Stimulated activated CD4-positive, alpha-beta T cell treated with anti-CD3 and anti-CD28 coated beads, Interleukin-4, amount 100 ng/mL, for 24 hours (primary cell): ENCODE data around the gene MTAP.
A peak's percentile ranks its signal among the peaks of the same experiment; 100 is the strongest.
"Not testable (repeated sequence)": the region's sequence is repeated elsewhere in the genome, so short reads cannot be mapped to it uniquely, and the experiment has no call there.

ENCODE experiments used
- DNase-seq: peaks from one replicate; pipeline ENCODE4 v3.0.0-alpha.2; 2020

MTAP gene

GRCh38 chr9:21931428-21931827 is 129.0 kb downstream of the MTAP start:
- DNase-seq: no peak

- DNase-seq: no peak
Measured at GRCh38 chr9:21933281-21933680, 130.8 kb downstream of the MTAP start.

GRCh38 chr9:21933865-21934264 is 131.4 kb downstream of the MTAP start:
- DNase-seq: no peak

- no peak for DNase-seq
Measured at GRCh38 chr9:21935631-21936030, 133.2 kb downstream of the MTAP start.

GRCh38 chr9:21936161-21936560 is 133.7 kb downstream of the MTAP start:
- no peak for DNase-seq

GRCh38 chr9:21941337-21941995 is 139.0 kb downstream of the MTAP start:
- DNase-seq: no peak

- no peak for DNase-seq
Measured at GRCh38 chr9:21943464-21943863, 141.0 kb downstream of the MTAP start.

GRCh38 chr9:21945606-21946005 is 143.2 kb downstream of the MTAP start:
- no peak for DNase-seq

GRCh38 chr9:21958833-21959232 is 156.4 kb downstream of the MTAP start:
- no peak for DNase-seq

- not testable (repeated sequence) for DNase-seq
Measured at GRCh38 chr9:21959268-21959667, 156.8 kb downstream of the MTAP start.

GRCh38 chr9:21961569-21961968 is 159.1 kb downstream of the MTAP start:
- DNase-seq: no peak

GRCh38 chr9:21964925-21965385 is 162.5 kb downstream of the MTAP start:
- peak; percentile 64 for DNase-seq

- peak; percentile 40 for DNase-seq
Measured at GRCh38 chr9:21965401-21965951, 163.0 kb downstream of the MTAP start.

GRCh38 chr9:21966140-21966851 is 163.9 kb downstream of the MTAP start:
- no peak for DNase-seq

GRCh38 chr9:21967169-21967568 is 164.7 kb downstream of the MTAP start:
- no peak for DNase-seq

- DNase-seq: no peak
Measured at GRCh38 chr9:21967702-21968101, 165.3 kb downstream of the MTAP start.

- no peak for DNase-seq
Measured at GRCh38 chr9:21968331-21969010, 166.0 kb downstream of the MTAP start.

- DNase-seq: no peak
Measured at GRCh38 chr9:21969011-21969940, 166.8 kb downstream of the MTAP start.

- no peak for DNase-seq
Measured at GRCh38 chr9:21969951-21970799, 167.7 kb downstream of the MTAP start.

GRCh38 chr9:21970800-21971640 is 168.6 kb downstream of the MTAP start:
- DNase-seq: no peak

GRCh38 chr9:21972361-21972760 is 169.9 kb downstream of the MTAP start:
- no peak for DNase-seq
